AG09319 (cell line): ENCODE data around the gene ZNRF3.
"Not testable (repeated sequence)": the region's sequence is repeated elsewhere in the genome, so short reads cannot be mapped to it uniquely, and the experiment has no call there.

Source experiments
- DNase-seq: peaks from one replicate; pipeline ENCODE4 v3.0.0-alpha.2; 2010; ENCODE audit warnings: low read depth; ENCODE audit errors: extremely low read depth
- TF ChIP-seq, protein P1 (sequence below): IDR thresholded peaks from 2 replicates; pipeline ENCODE4 v1.5.1; 2011; ENCODE audit warnings: low read depth, mild to moderate bottlenecking, inconsistent platforms, low read length, moderate library complexity

Gene ZNRF3

DNA sequence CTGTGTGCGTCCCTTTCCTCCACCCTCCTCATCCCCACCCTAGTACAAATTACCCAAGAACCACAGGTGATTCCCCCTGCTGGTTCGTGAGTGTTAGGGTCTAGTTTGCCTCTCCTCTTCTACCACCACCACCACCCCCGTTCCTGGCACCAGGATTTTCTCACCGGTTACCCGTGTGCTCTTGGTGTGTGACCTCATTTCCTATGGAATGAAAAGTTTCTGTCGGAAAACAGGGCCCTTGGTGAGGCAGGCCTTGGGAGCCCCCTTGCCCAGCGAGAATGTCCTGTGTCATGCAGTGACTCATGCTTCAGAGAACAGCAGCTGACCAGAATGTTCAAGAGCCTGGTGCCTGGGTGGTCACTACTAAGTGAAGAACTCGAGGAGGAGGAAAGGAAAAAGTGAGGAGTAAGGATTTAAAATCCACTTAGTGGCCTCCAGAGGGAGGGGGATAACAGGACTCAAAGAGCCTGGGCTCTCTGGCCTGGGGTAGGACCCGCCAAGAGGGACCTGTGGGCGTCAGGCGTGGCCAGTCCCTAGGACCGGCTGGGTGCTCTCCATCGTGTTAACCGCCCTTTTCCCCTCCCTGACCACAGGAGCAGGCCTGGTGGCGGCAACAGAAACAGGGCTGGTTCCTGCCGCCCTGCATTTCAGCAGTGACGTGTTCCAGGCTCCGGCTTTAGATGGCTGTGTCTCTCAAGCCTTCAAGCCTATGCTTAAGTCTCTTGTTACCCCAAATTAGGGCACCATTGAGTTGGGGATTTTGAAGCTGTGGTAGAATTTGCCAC is 148.0 kb downstream of the ZNRF3 start:
- no peak for DNase-seq
- TF ChIP-seq, protein P1, sequence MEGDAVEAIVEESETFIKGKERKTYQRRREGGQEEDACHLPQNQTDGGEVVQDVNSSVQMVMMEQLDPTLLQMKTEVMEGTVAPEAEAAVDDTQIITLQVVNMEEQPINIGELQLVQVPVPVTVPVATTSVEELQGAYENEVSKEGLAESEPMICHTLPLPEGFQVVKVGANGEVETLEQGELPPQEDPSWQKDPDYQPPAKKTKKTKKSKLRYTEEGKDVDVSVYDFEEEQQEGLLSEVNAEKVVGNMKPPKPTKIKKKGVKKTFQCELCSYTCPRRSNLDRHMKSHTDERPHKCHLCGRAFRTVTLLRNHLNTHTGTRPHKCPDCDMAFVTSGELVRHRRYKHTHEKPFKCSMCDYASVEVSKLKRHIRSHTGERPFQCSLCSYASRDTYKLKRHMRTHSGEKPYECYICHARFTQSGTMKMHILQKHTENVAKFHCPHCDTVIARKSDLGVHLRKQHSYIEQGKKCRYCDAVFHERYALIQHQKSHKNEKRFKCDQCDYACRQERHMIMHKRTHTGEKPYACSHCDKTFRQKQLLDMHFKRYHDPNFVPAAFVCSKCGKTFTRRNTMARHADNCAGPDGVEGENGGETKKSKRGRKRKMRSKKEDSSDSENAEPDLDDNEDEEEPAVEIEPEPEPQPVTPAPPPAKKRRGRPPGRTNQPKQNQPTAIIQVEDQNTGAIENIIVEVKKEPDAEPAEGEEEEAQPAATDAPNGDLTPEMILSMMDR = no peak; the same call in none of the 2 replicates

- TF ChIP-seq, protein P1 = no peak
- no peak for DNase-seq
Observed at GRCh38 chr22:29032014-29032475, 148.7 kb downstream of the ZNRF3 start.

- DNase-seq = no peak
- TF ChIP-seq, protein P1 = no peak
Observed at GRCh38 chr22:29032584-29032983, 149.2 kb downstream of the ZNRF3 start.

- DNase-seq = no peak
- TF ChIP-seq, protein P1 = no peak
Observed at GRCh38 chr22:29037340-29037932, 154.1 kb downstream of the ZNRF3 start.

DNA sequence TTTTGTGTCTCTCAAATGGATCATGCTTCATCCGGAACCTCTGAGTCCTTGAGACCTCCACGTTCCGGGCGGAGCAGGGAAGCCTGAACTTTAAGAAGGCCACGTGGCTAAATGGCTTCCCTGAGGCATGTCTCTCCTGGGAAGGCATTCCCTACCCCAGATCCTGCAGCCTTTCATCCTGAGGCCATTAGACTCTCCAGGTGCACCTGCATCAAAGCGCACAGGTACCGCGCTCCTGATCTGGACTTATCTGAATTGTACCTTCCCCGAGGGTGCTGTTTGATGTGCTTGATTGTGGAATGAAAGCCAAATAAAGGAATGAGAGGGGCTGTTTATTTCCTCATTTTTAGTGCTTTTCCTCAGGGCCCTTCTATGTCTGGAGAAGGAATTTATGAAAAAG is 155.8 kb downstream of the ZNRF3 start:
- DNase-seq = no peak
- TF ChIP-seq, protein P1 = no peak

DNA sequence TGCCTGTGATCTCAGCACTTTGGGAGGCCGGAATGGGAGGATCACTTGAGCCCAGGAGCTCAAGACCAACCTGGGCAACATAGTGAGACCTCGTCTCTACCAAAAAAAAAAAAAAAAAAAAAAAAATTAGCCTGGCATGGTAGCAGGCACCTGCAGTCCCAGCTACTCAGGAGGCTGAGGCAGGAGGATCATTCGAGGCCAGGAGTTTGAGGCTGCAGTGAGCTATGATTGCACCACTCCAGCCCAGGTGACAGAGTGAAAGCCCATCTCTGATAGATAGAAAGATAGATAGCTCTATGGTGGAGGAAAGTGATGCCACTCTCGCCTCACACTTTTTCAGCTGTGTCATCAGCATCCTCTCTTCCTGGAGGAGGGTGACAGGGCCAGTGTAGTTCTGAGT is 156.3 kb downstream of the ZNRF3 start:
- DNase-seq = not testable (repeated sequence)

GRCh38 chr22:29040385-29041275 is 157.3 kb downstream of the ZNRF3 start:
- peak; percentile 82 for DNase-seq
- TF ChIP-seq, protein P1 = peak; percentile 96
